ENCODE results near the gene ZNF462.

The ZNF462 gene

DNA sequence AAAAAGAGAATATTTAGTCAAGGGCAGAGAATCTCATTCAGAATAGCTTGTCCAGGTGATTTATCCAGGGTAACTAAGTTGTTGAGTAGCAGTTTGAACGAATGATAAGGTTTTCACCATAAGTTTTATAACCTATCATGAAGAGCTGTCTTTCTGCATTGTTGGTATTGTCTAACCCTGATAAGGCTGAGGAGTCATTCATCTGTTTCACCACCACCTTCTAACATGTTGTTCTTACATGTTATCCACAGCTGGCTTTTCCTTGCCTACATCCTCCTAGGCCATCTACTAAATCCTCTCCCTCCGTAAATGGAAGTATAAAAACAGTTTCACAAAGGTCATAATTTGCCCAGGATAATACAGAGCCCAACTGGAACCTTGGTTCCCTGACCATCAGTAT lies 24.1 kb downstream of the ZNF462 start:
- TF ChIP-seq, protein P1, sequence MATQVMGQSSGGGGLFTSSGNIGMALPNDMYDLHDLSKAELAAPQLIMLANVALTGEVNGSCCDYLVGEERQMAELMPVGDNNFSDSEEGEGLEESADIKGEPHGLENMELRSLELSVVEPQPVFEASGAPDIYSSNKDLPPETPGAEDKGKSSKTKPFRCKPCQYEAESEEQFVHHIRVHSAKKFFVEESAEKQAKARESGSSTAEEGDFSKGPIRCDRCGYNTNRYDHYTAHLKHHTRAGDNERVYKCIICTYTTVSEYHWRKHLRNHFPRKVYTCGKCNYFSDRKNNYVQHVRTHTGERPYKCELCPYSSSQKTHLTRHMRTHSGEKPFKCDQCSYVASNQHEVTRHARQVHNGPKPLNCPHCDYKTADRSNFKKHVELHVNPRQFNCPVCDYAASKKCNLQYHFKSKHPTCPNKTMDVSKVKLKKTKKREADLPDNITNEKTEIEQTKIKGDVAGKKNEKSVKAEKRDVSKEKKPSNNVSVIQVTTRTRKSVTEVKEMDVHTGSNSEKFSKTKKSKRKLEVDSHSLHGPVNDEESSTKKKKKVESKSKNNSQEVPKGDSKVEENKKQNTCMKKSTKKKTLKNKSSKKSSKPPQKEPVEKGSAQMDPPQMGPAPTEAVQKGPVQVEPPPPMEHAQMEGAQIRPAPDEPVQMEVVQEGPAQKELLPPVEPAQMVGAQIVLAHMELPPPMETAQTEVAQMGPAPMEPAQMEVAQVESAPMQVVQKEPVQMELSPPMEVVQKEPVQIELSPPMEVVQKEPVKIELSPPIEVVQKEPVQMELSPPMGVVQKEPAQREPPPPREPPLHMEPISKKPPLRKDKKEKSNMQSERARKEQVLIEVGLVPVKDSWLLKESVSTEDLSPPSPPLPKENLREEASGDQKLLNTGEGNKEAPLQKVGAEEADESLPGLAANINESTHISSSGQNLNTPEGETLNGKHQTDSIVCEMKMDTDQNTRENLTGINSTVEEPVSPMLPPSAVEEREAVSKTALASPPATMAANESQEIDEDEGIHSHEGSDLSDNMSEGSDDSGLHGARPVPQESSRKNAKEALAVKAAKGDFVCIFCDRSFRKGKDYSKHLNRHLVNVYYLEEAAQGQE (IDR thresholded peaks at IDR 0.05; ENCODE audit: low read depth), result no peak
- TF ChIP-seq EP300 (IDR thresholded peaks at IDR 0.05; ENCODE audit: borderline replicate concordance) (no peak), FOXM1 (IDR thresholded peaks at IDR 0.05; ENCODE audit: borderline replicate concordance, low read depth) (no peak), TCF12 (IDR thresholded peaks at IDR 0.05; ENCODE audit: low read depth) (no peak), TAF1 (IDR thresholded peaks at IDR 0.05; ENCODE audit: low read depth) (no peak), CEBPB (IDR thresholded peaks at IDR 0.05) (no peak), YY1 (IDR thresholded peaks at IDR 0.05; ENCODE audit: low read depth) (no peak), TEAD4 (IDR thresholded peaks at IDR 0.05) (no peak), RAD21 (IDR thresholded peaks at IDR 0.05; ENCODE audit: low read depth) (no peak)
- TF ChIP-seq, protein P2, sequence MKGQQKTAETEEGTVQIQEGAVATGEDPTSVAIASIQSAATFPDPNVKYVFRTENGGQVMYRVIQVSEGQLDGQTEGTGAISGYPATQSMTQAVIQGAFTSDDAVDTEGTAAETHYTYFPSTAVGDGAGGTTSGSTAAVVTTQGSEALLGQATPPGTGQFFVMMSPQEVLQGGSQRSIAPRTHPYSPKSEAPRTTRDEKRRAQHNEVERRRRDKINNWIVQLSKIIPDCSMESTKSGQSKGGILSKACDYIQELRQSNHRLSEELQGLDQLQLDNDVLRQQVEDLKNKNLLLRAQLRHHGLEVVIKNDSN (IDR thresholded peaks at IDR 0.05), result no peak
- TF ChIP-seq, protein P3, sequence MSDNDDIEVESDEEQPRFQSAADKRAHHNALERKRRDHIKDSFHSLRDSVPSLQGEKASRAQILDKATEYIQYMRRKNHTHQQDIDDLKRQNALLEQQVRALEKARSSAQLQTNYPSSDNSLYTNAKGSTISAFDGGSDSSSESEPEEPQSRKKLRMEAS (IDR thresholded peaks at IDR 0.05), result no peak

DNA sequence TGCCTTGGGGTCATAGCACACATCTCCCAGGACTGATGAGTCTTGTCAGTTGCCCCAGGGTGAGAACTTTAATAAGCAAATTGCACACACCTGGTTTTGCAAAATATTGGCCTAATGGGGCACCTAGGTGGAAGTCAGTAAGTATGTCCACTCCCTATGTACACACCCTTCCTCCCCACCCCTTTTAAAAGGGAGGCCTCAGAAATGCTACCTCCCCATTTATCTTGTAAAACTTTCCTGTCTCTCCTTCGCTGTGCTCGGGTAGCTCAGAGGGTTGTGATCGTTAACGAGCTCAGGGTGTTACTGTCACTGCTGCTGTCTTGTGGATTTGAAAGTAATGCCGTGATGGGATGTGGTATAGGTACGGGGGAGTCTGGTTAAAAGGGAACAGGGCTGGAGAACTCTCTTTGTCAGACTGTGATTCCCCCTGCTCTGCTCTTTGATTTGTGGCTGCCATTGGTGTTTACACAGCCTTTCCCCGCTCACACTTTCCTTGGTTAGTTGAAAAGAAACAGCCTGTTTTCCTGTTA lies 26.2 kb downstream of the ZNF462 start:
- TF ChIP-seq, protein P1 (IDR thresholded peaks at IDR 0.05; ENCODE audit: low read depth), result no peak
- no peak for TF ChIP-seq TAF1 (IDR thresholded peaks at IDR 0.05; ENCODE audit: low read depth)
- TF ChIP-seq YY1 (IDR thresholded peaks at IDR 0.05; ENCODE audit: low read depth), result no peak
- no peak for TF ChIP-seq RAD21 (IDR thresholded peaks at IDR 0.05; ENCODE audit: low read depth)
- TF ChIP-seq, protein P2 (IDR thresholded peaks at IDR 0.05), result no peak
- TF ChIP-seq NFIC (IDR thresholded peaks at IDR 0.05), result no peak
- no peak for TF ChIP-seq CEBPB (IDR thresholded peaks at IDR 0.05)
- no peak for TF ChIP-seq ZBTB7A (IDR thresholded peaks at IDR 0.05; ENCODE audit: low read depth)
- no peak for TF ChIP-seq TCF12 (IDR thresholded peaks at IDR 0.05; ENCODE audit: low read depth)
- TF ChIP-seq, protein P3 (IDR thresholded peaks at IDR 0.05), result no peak

DNA sequence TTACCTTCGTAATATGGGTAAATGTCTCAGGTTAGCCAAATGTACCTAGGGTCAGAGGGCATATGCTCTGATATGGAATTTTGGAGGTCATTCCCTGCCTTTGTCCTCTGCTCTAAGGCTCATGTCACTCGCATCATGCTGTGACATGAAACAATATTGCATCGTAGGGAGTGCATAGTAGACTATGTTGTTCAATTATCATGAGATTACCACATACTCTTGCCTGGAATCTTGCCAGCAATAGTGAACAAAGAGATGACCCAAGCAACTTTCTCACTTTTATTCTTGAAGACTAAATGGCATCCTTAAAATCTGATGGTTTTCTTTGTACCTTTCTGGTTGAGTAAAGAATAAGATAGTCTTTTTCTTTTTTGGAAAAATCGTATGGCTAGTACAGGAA lies 27.6 kb downstream of the ZNF462 start:
- TF ChIP-seq EGR1 (IDR thresholded peaks at IDR 0.05), result no peak
- TF ChIP-seq, protein P3 (IDR thresholded peaks at IDR 0.05), result no peak
- TF ChIP-seq, protein P2 (IDR thresholded peaks at IDR 0.05), result no peak
- no peak for TF ChIP-seq NFIC (IDR thresholded peaks at IDR 0.05)
- no peak for TF ChIP-seq CEBPB (IDR thresholded peaks at IDR 0.05)
- no peak for TF ChIP-seq YY1 (IDR thresholded peaks at IDR 0.05; ENCODE audit: low read depth)
- no peak for TF ChIP-seq CREB1 (IDR thresholded peaks at IDR 0.05; ENCODE audit: low read depth)
- TF ChIP-seq, protein P1 (IDR thresholded peaks at IDR 0.05; ENCODE audit: low read depth), result no peak
- TF ChIP-seq EP300 (IDR thresholded peaks at IDR 0.05; ENCODE audit: borderline replicate concordance), result no peak
- TF ChIP-seq FOXM1 (IDR thresholded peaks at IDR 0.05; ENCODE audit: borderline replicate concordance, low read depth), result no peak
- no peak for TF ChIP-seq TCF12 (IDR thresholded peaks at IDR 0.05; ENCODE audit: low read depth)
- TF ChIP-seq RAD21 (IDR thresholded peaks at IDR 0.05; ENCODE audit: low read depth), result no peak
- no peak for TF ChIP-seq TEAD4 (IDR thresholded peaks at IDR 0.05)
- no peak for TF ChIP-seq TAF1 (IDR thresholded peaks at IDR 0.05; ENCODE audit: low read depth)
- no peak for TF ChIP-seq ZBTB7A (IDR thresholded peaks at IDR 0.05; ENCODE audit: low read depth)

DNA sequence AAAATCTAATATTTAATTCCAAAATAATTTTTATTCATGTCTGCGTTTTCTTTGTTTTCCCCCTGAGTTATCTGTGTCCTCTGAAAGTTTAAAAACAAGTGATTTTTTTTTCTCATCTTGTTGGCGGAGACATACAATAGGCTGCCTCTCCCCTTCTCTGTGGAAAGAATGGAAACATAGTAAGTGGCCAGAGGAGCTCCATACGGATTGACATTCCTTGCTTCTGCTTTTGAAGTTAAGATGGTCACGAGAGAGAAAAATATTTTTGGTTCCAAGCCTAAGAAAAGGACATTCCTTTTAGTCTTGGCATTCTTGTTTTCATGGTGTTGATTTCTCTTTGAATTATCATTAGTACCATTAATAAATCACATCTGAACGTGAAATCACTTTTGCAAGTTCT lies 28.3 kb downstream of the ZNF462 start:
- TF ChIP-seq CREB1 (IDR thresholded peaks at IDR 0.05; ENCODE audit: low read depth), result no peak
- no peak for TF ChIP-seq TAF1 (IDR thresholded peaks at IDR 0.05; ENCODE audit: low read depth)
- TF ChIP-seq ZBTB7A (IDR thresholded peaks at IDR 0.05; ENCODE audit: low read depth), result no peak
- TF ChIP-seq EGR1 (IDR thresholded peaks at IDR 0.05), result no peak
- TF ChIP-seq NFIC (IDR thresholded peaks at IDR 0.05), result no peak
- no peak for TF ChIP-seq TCF12 (IDR thresholded peaks at IDR 0.05; ENCODE audit: low read depth)
- no peak for TF ChIP-seq RAD21 (IDR thresholded peaks at IDR 0.05; ENCODE audit: low read depth)
- TF ChIP-seq EP300 (IDR thresholded peaks at IDR 0.05; ENCODE audit: borderline replicate concordance), result no peak
- TF ChIP-seq, protein P3 (IDR thresholded peaks at IDR 0.05), result no peak
- no peak for TF ChIP-seq YY1 (IDR thresholded peaks at IDR 0.05; ENCODE audit: low read depth)
- no peak for TF ChIP-seq CEBPB (IDR thresholded peaks at IDR 0.05)
- TF ChIP-seq TEAD4 (IDR thresholded peaks at IDR 0.05), result no peak
- TF ChIP-seq, protein P1 (IDR thresholded peaks at IDR 0.05; ENCODE audit: low read depth), result no peak
- no peak for TF ChIP-seq FOXM1 (IDR thresholded peaks at IDR 0.05; ENCODE audit: borderline replicate concordance, low read depth)
- TF ChIP-seq, protein P2 (IDR thresholded peaks at IDR 0.05), result no peak

Data from Ishikawa (cell line).